H1 (cell line): ENCODE data around the gene RTKN2.

Source experiments
- CTCF ChIP-seq, 3 experiments: IDR thresholded peaks; 1 replicate in 2 of 3; 2 replicates in 1 of 3; pipeline versions ENCODE4 v1.5.1 to v1.6.1; 2011; ENCODE audit warnings: low read length in 3 of 3, mild to moderate bottlenecking in 3 of 3, inconsistent platforms in 2 of 3, low read depth in 1 of 3, moderate library complexity in 1 of 3; ENCODE audit not compliant: insufficient read depth in 1 of 3; ENCODE audit errors: control extremely low read depth in 1 of 3
- GABPA ChIP-seq: IDR thresholded peaks from 2 replicates; pipeline ENCODE4 v1.6.1; 2011; ENCODE audit warnings: mild to moderate bottlenecking, low read length, moderate library complexity, borderline replicate concordance; ENCODE audit not compliant: insufficient read depth
- SIN3A ChIP-seq, 2 experiments: IDR thresholded peaks in 1 of 2; conservative IDR thresholded peaks in 1 of 2; 2 replicates each; pipeline ENCODE4 v1.6.1; 2011 to 2012; ENCODE audit warnings: low read length in 2 of 2, improper control_type of control experiment in 1 of 2, low read depth in 1 of 2, mild to moderate bottlenecking in 1 of 2

GRCh38 chr10:62308101-62308500 is 39.5 kb upstream of the RTKN2 start:
- no peak for TF ChIP-seq CTCF (IDR thresholded peaks at IDR 0.05; ENCODE audit: control extremely low read depth in 1 of 3, insufficient read depth in 1 of 3, low read depth in 1 of 3, low read length in 3 of 3)
- no peak for TF ChIP-seq GABPA
- no peak for TF ChIP-seq SIN3A (conservative IDR thresholded peaks at IDR 0.05 in 1 of 2, IDR thresholded peaks at IDR 0.05 in 1 of 2; ENCODE audit: low read depth in 1 of 2, low read length in 2 of 2)
